VCaP (cell line): ENCODE results near the gene LPAR5.
A peak's percentile ranks its signal among the peaks of the same experiment; 100 is the strongest.

Experiments used
- H3K27ac ChIP-seq: fragments of 450-650 bp; 2 replicates; pipeline ENCODE4 v1.5.1; 2017
- TF ChIP-seq, protein P1 (sequence below): fragments of 450-650 bp; conservative IDR thresholded peaks from 2 replicates; pipeline ENCODE4 v1.5.1; 2017; ENCODE audit warnings: mild to moderate bottlenecking, moderate library complexity

Gene LPAR5

DNA sequence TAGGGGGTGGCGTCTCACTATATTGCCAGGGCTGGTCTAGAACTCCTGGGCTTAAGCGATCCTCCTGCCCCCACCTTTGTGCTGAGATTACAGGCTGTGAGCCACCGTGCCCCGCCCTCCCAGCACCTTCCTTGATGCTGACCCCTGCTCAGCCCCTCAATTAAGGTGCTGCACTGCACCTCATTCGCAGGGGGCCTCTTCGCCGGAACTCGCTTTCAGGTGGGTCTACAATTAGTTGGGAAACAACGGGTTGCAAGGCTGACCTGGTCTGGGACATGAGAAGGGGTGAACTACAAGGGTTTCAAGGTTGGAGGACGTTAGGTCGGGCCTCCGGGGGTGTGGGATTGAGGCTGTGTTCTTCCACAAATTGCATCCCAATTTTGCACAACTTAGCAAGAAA, 66.4 kb downstream of the LPAR5 start:
- TF ChIP-seq, protein P1, sequence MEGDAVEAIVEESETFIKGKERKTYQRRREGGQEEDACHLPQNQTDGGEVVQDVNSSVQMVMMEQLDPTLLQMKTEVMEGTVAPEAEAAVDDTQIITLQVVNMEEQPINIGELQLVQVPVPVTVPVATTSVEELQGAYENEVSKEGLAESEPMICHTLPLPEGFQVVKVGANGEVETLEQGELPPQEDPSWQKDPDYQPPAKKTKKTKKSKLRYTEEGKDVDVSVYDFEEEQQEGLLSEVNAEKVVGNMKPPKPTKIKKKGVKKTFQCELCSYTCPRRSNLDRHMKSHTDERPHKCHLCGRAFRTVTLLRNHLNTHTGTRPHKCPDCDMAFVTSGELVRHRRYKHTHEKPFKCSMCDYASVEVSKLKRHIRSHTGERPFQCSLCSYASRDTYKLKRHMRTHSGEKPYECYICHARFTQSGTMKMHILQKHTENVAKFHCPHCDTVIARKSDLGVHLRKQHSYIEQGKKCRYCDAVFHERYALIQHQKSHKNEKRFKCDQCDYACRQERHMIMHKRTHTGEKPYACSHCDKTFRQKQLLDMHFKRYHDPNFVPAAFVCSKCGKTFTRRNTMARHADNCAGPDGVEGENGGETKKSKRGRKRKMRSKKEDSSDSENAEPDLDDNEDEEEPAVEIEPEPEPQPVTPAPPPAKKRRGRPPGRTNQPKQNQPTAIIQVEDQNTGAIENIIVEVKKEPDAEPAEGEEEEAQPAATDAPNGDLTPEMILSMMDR: no peak
- H3K27ac ChIP-seq: peak overlapping the region; percentile 84
